Aorta (tissue), 5 donors: ENCODE results near the gene PRAMEF1. TPM values are rescaled to one million over a fixed set of nuclear protein-coding genes. Genes with fewer than 3 reads are reported as not detected.
"Not testable (repeated sequence)": the region's sequence is repeated elsewhere in the genome, so short reads cannot be mapped to it uniquely, and the experiment has no call there.

Experiments
- ATAC-seq: fragments of 200-7000 bp; cut with Tn5 transposase; one replicate; pipeline ENCODE4 v1.9.1; 2022; ENCODE audit warnings: moderate library complexity; ENCODE audit not compliant: low FRiP score
- DNase-seq, 2 donors: peaks; one replicate each; pipeline ENCODE4 v3.0.0-alpha.2; 2020
- H3K27ac ChIP-seq, 2 donors: one replicate each; pipeline ENCODE4 v1.5.1; 2013; ENCODE audit warnings: low read length in 2 of 2, mild to moderate bottlenecking in 2 of 2, moderate library complexity in 2 of 2, control low read depth in 1 of 2, inconsistent platforms in 1 of 2, low read depth in 1 of 2
- H3K27me3 ChIP-seq, 2 donors: one replicate each; pipeline ENCODE4 v1.6.1; 2013; ENCODE audit warnings: control low read depth in 1 of 2, low read length in 1 of 2, mild to moderate bottlenecking in 1 of 2, moderate library complexity in 1 of 2; ENCODE audit not compliant: insufficient read depth in 2 of 2, control insufficient read depth in 1 of 2
- H3K36me3 ChIP-seq, 2 donors: one replicate each; pipeline ENCODE4 v1.6.1; 2013; ENCODE audit warnings: control low read depth in 1 of 2, low read length in 1 of 2, mild to moderate bottlenecking in 1 of 2; ENCODE audit not compliant: insufficient read depth in 2 of 2, control insufficient read depth in 1 of 2
- H3K4me1 ChIP-seq, 2 donors: one replicate each; pipeline ENCODE4 v1.6.1; 2013; ENCODE audit warnings: low read length in 2 of 2, control low read depth in 1 of 2, mild to moderate bottlenecking in 1 of 2, moderate library complexity in 1 of 2; ENCODE audit not compliant: insufficient read depth in 2 of 2, control insufficient read depth in 1 of 2
- H3K4me3 ChIP-seq, 2 donors: one replicate each; pipeline ENCODE4 v1.5.1; 2013; ENCODE audit warnings: low read length in 2 of 2, control low read depth in 1 of 2, mild to moderate bottlenecking in 1 of 2
- H3K9me3 ChIP-seq: one replicate; pipeline ENCODE4 v1.6.1; 2013; ENCODE audit warnings: mild to moderate bottlenecking, low read length; ENCODE audit not compliant: control insufficient read depth
- WGBS, 2 donors: extraction: QIAGEN DNeasy Blood & Tissue Kit; methylation state at CpG; one replicate each; pipeline ENCODE4 v1.1.7; 2013; 5-methylcytosine and 5-hydroxymethylcytosine counted together
- intact Hi-C, 2 donors: fragments of 100-400 bp; cut with DNase I; formaldehyde crosslinking; loops; one replicate each; pipeline versions ENCODE4 v1.14.2 to v1.15.0; 2022
- long read RNA-seq, 2 donors: library from polyadenylated mRNA; unstranded; transcript quantifications; one replicate each; pipeline ENCODE4 v2.0.0, GENCODE V29; 2020 to 2021
- polyA plus RNA-seq, 2 donors: library from polyadenylated mRNA; stranded (reverse); fragments of 200-250 nt; gene quantifications; one replicate each; pipeline ENCODE4 v1.2.3, GENCODE V29; 2013
- total RNA-seq, 2 donors: library from RNA; stranded (reverse); fragmentation: NEBNext Ultra II Directional; extraction: Animal tissue kit (Norgen Biotek cat#: 25700); gene quantifications; one replicate each; pipeline ENCODE4 v1.2.1, GENCODE V29; 2021
- donor health status: healthy with polysubstance abuse.
- donor health status: Bipolar disorder and iron deficiency.
- donor health status: DM: no; HTN: no; CAD: no.
- donor health status: DM: no; HTN: no; CAD: no.
- donor health status: DM: yes; HTN: yes; CAD: no.

The PRAMEF1 gene, protein sequence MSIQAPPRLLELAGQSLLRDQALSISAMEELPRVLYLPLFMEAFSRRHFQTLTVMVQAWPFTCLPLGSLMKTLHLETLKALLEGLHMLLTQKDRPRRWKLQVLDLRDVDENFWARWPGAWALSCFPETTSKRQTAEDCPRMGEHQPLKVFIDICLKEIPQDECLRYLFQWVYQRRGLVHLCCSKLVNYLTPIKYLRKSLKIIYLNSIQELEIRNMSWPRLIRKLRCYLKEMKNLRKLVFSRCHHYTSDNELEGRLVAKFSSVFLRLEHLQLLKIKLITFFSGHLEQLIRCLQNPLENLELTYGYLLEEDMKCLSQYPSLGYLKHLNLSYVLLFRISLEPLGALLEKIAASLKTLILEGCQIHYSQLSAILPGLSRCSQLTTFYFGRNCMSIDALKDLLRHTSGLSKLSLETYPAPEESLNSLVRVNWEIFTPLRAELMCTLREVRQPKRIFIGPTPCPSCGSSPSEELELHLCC
- not detected for total RNA-seq
- not detected for polyA plus RNA-seq
- long read RNA-seq, donor 1, result 0 reads
- long read RNA-seq, donor 2, result 0 reads

DNA sequence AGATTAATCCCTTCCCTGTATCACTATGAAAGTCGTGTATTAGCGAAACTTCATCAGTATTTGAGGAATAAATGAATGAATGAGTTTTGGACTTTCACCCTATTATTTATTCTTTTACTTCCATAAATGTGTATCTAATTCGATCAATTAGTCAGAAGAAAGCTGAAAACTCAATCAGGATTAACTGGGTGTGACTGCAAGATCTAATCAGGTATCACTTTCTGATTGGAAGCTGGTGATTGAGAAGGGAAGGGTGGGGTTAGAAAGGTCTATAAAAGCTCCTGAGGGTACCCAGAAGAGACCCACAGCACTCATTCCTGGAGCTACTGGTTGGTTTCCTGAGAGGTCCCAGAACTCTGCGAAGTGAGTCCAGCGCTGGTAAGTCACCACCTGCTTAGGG is at the start of gene PRAMEF1:
TSS of gene PRAMEF1 (plus strand) at position 301 of the 400 bp plus-strand sequence. CDS start 1,831 bp downstream, outside the sequence.
- H3K4me3 ChIP-seq, DNase-seq, H3K36me3 ChIP-seq, ATAC-seq, intact Hi-C loops, H3K9me3 ChIP-seq, H3K27ac ChIP-seq, H3K27me3 ChIP-seq, H3K4me1 ChIP-seq: not testable (repeated sequence)
- 74 to 80% methylated on average over 3 to 5 of the region's 5 CpGs for WGBS, 2 donors

DNA sequence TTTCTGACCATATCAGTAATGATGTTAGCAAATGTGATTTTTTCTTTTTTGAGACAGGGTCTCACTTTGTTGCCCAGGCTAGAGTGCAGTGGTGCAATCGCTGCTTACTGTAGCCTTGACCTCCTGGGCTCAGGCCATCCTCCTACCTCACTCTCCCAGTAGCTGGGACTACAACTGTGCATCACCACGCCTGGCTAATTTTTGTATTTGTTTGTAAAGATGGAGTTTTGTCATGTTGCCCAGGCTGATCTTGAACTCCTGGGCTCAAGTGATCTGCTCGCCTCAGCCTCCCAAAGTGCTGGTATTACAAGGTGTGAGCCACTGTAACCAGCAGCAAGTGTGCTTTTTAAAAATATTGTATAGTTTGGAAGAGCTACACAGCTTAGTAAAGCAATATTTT is 49.3 kb upstream of the PRAMEF1 start:
- 69 to 85% methylated on average over 3 of the region's 3 CpGs for WGBS, 2 donors

DNA sequence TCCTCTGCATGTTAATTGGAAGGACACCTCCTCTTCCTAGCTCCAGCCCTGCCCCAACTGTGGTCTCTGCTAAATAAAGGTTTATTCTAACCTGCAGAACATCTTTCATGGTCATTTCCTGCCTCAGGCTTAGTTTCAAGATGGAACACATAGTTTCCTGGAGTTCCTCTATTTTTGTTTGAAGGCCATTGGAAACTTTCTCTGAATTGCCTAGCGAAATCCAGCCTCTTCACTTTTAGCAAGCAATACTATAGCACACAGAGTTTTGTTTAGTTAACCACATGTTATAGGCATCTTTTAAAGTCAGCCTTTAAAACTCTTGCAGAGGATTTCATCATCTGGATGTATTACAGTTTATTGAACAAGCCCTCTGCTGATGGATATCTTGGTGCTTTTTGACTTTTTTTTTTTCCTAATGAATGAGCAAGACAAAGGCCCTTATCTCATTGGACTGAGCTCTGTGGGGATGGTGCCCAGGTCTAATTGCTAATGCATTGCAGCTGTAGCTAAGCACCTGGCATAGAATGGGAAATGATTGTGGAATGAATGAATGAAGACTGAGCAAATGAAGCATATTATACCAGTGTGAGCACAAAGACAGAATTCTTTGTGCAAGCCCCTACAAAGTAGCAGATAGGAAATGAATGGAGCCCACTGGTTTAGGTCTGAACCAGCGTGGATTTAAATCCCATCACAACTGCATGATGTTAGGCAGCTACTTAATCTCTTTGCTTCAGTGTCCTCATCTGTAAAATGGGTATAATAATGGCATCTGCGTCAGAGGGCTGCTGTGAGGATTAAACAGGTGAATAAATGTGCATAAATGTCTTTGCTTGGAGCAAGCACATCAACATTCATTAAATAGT is 45.8 kb upstream of the PRAMEF1 start:
- H3K4me3 ChIP-seq, result no peak overlapping the region
- no peak for DNase-seq
- no peak for ATAC-seq
- H3K27ac ChIP-seq, result no peak overlapping the region
- 73 to 74% methylated on average over 3 of the region's 3 CpGs for WGBS, 2 donors
- H3K36me3 ChIP-seq, result no peaks in the 10 kb centered on the region
- H3K4me1 ChIP-seq, result no peaks in the 10 kb centered on the region
- peaks cover 0 to 2% of the 10 kb centered on the region in 2 donors for H3K27me3 ChIP-seq
- intact Hi-C loops, result no loop called here
- peaks cover 7% of the 10 kb centered on the region for H3K9me3 ChIP-seq

More for the DNA sequence above, 49.3 kb upstream of the PRAMEF1 start:
- Histone ChIP-seq H3K4me3 (no peak overlapping the region), H3K27ac (no peak overlapping the region), H3K27me3 (no peaks in the 10 kb centered on the region), H3K9me3 (no peaks in the 10 kb centered on the region), H3K4me1 (no peaks in the 10 kb centered on the region), H3K36me3 (no peaks in the 10 kb centered on the region)
- intact Hi-C loops, result no loop called here
- ATAC-seq (no peak), DNase-seq (no peak)

DNA sequence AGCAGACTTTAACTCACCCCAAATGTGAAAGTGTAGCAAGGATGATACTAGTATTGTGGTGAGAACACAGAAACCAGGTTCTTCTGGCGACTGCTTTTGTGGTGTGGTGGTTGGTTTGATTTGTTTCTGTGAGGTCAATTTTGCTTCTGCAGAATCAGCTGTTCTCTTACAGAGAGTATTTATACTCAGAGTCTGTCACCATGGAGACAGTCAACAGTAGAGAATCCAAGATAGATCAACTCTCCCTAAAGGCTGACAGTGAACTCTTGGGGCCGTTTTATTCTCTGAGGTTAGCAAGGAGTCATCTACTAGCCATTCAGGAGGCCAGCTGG is 45.2 kb upstream of the PRAMEF1 start, which contains the start of gene CFAP107:
TSS of gene CFAP107 (plus strand) at position 209 of the 332 bp plus-strand sequence. CDS start 231 bp downstream, outside the sequence.
- Histone ChIP-seq H3K27ac (no peak within 1 kb of the TSS), H3K4me3 (no peak within 1 kb of the TSS), H3K36me3 (no peaks in the 10 kb centered on the region), H3K9me3 (peaks cover 7% of the 10 kb centered on the region), H3K4me1 (no peaks in the 10 kb centered on the region), H3K27me3 (peaks cover 0 to 2% of the 10 kb centered on the region in 2 donors)
- 12 to 14% methylated on average over 2 of the region's 2 CpGs for WGBS, 2 donors
- intact Hi-C loops, result no loop called here
- ATAC-seq (no peak), DNase-seq (no peak)

DNA sequence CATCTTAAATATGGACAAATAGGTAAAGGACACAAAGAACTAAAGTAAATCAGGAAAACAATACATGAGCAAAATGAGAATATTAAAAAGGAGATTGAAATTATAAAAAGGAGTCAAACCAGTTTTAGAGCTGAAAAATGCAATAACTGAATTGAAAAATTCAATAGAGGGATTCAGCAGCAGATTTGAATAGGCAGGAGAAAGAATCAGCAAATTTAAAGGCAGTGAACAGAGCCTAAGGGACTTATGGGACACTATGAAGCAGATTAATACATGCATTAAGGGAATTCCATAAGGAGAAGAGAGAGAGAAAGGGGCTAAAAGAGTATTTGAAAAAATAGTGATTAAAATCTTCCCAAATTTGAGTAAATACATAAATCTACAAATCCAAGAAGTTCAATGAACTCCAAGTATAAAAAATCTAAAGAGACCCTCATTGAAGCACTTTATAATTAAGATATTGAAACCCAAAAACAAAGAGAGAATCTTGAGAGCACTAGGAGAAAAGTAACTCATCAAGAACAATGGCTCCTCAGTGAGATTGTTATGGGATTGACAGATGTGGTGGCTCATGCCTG is 42.3 kb upstream of the PRAMEF1 start:
- H3K9me3 ChIP-seq, result peaks cover 7% of the 10 kb centered on the region
- no peak for DNase-seq
- no peak for ATAC-seq
- intact Hi-C loops, result no loop called here
- no peaks in the 10 kb centered on the region for H3K4me1 ChIP-seq
- H3K36me3 ChIP-seq, result no peaks in the 10 kb centered on the region
- no peak overlapping the region for H3K27ac ChIP-seq
- no peak overlapping the region for H3K4me3 ChIP-seq
- peaks cover 0 to 2% of the 10 kb centered on the region in 2 donors for H3K27me3 ChIP-seq

GRCh38 chr1:12754738-12755137 is 36.5 kb upstream of the PRAMEF1 start:
- intact Hi-C loops, result no loop called here
- no peaks in the 10 kb centered on the region for H3K36me3 ChIP-seq
- DNase-seq, result no peak
- H3K9me3 ChIP-seq, result no peaks in the 10 kb centered on the region
- WGBS, 2 donors, result 63 to 64% methylated on average over 4 of the region's 4 CpGs
- no peak overlapping the region for H3K27ac ChIP-seq
- no peaks in the 10 kb centered on the region for H3K4me1 ChIP-seq
- peaks cover 0 to 1% of the 10 kb centered on the region in 2 donors for H3K27me3 ChIP-seq
- H3K4me3 ChIP-seq, result no peak overlapping the region
- no peak for ATAC-seq

DNA sequence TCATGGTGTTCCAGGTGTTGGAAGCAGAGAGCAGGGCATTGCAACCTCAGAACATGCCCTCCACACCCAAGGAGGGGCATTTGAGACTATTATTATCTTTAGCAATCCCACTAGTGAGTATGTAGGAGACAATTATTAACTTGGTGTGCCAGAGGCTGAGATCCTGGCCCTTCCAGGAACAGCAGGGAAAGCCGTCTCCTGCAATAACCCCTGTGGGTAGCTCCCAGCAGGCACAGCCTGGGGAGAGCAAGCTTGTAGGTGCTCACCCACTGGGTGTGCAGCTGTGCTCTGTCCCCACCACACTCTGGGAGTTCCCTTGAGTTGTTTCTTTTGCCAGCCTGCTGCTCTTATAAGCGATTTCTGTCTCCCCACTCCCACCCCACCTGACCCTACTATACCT is 34.9 kb upstream of the PRAMEF1 start:
- Histone ChIP-seq H3K27ac (no peak overlapping the region), H3K4me3 (no peak overlapping the region), H3K36me3 (no peaks in the 10 kb centered on the region), H3K9me3 (no peaks in the 10 kb centered on the region), H3K4me1 (no peaks in the 10 kb centered on the region), H3K27me3 (peaks cover 0 to 1% of the 10 kb centered on the region in 2 donors)
- intact Hi-C loops, result no loop called here
- no peak for ATAC-seq
- DNase-seq, result no peak
- WGBS, 2 donors, result 48 to 49% methylated on average over 2 of the region's 2 CpGs

DNA sequence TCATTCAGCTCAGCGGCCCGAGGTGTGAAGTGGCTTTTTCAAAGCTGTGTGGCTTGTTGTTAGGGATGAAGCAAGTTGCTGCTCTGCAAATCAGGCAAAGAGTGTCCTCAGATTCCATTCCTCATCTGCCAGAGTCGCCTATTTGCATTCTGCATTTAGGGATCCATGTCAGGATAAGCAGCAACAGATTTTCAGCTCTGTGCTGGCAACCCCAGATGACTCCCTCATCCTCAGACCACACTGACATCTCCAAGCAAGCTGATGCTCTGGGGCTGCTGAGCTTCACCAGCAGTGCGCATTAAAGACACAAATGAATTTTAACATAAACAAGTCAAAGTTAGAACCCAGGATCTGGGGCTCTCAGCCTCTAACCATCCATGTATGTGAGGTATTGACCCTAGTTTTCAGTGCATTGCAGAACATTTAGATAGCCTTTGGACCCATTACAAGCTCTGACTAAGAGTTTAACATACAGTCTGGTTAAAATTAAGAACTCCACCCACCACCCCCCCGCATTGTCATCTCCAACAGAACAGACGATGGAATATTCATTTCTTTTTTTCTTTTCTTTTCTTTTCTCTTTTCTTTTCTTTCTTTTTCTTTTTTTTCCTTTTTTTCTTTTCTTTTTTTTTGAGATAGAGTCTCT is 34.3 kb upstream of the PRAMEF1 start:
- intact Hi-C loops, result no loop called here
- no peaks in the 10 kb centered on the region for H3K4me1 ChIP-seq
- no peaks in the 10 kb centered on the region for H3K9me3 ChIP-seq
- no peaks in the 10 kb centered on the region for H3K36me3 ChIP-seq
- DNase-seq (no peak), ATAC-seq (no peak)
- H3K4me3 ChIP-seq, result no peak overlapping the region
- no peak overlapping the region for H3K27ac ChIP-seq
- H3K27me3 ChIP-seq, result peaks cover 0 to 1% of the 10 kb centered on the region in 2 donors
- 70 to 73% methylated on average over 6 of the region's 6 CpGs for WGBS, 2 donors
